ENCODE measurements around the gene EVL. TPM values are rescaled to one million over a fixed set of nuclear protein-coding genes. Genes with fewer than 3 reads are reported as not detected.
"Not testable (repeated sequence)": the region's sequence is repeated elsewhere in the genome, so short reads cannot be mapped to it uniquely, and the experiment has no call there.

EVL gene
- total RNA-seq, 1 donor, result 16.6 TPM

- TF ChIP-seq, protein P1, sequence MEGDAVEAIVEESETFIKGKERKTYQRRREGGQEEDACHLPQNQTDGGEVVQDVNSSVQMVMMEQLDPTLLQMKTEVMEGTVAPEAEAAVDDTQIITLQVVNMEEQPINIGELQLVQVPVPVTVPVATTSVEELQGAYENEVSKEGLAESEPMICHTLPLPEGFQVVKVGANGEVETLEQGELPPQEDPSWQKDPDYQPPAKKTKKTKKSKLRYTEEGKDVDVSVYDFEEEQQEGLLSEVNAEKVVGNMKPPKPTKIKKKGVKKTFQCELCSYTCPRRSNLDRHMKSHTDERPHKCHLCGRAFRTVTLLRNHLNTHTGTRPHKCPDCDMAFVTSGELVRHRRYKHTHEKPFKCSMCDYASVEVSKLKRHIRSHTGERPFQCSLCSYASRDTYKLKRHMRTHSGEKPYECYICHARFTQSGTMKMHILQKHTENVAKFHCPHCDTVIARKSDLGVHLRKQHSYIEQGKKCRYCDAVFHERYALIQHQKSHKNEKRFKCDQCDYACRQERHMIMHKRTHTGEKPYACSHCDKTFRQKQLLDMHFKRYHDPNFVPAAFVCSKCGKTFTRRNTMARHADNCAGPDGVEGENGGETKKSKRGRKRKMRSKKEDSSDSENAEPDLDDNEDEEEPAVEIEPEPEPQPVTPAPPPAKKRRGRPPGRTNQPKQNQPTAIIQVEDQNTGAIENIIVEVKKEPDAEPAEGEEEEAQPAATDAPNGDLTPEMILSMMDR (IDR thresholded peaks at IDR 0.05; ENCODE audit: extremely low read depth, low read depth, low read length), result no peak
- H3K9me3 ChIP-seq (ENCODE audit: low read depth, low read length), result peaks cover 10% of the 10 kb centered on the region
- H3K36me3 ChIP-seq (ENCODE audit: insufficient read depth, low read length), result no peaks in the 10 kb centered on the region
- H4K20me1 ChIP-seq (ENCODE audit: insufficient read depth, low read length), result no peaks in the 10 kb centered on the region
- no peaks in the 10 kb centered on the region for H3K79me2 ChIP-seq (ENCODE audit: insufficient read depth, low read length)
- peak overlapping the region; percentile 57 for H2AFZ ChIP-seq (ENCODE audit: low read length)
- H3K4me2 ChIP-seq (ENCODE audit: insufficient read depth, low read length), result peak overlapping the region; percentile 48
- H3K4me1 ChIP-seq (ENCODE audit: insufficient read depth, low read length), result no peaks in the 10 kb centered on the region
- no peak overlapping the region for H3K4me3 ChIP-seq (ENCODE audit: insufficient read depth, low read length)
- no peak overlapping the region for H3K27ac ChIP-seq (ENCODE audit: low read depth, low read length)
- H3K27me3 ChIP-seq (ENCODE audit: insufficient read depth, low read length), result peaks cover 27% of the 10 kb centered on the region
- DNase-seq (ENCODE audit: insufficient read length, low spot score, missing footprints), result no peak
These were observed 90.8 kb downstream of the EVL start for GRCh38 chr14:100155756-100156616.

GRCh38 chr14:100156776-100157175, 91.6 kb downstream of the EVL start:
- Histone ChIP-seq H3K27me3 (ENCODE audit: insufficient read depth, low read length) (peaks cover 28% of the 10 kb centered on the region), H3K79me2 (ENCODE audit: insufficient read depth, low read length) (no peaks in the 10 kb centered on the region), H3K9me3 (ENCODE audit: low read depth, low read length) (peaks cover 10% of the 10 kb centered on the region), H3K36me3 (ENCODE audit: insufficient read depth, low read length) (no peaks in the 10 kb centered on the region), H3K4me1 (ENCODE audit: insufficient read depth, low read length) (no peaks in the 10 kb centered on the region), H3K27ac (ENCODE audit: low read depth, low read length) (no peak overlapping the region), H3K4me2 (ENCODE audit: insufficient read depth, low read length) (no peak overlapping the region), H2AFZ (ENCODE audit: low read length) (no peak overlapping the region), H4K20me1 (ENCODE audit: insufficient read depth, low read length) (no peaks in the 10 kb centered on the region), H3K4me3 (ENCODE audit: insufficient read depth, low read length) (no peak overlapping the region)
- no peak for DNase-seq (ENCODE audit: insufficient read length, low spot score, missing footprints)
- TF ChIP-seq, protein P1 (IDR thresholded peaks at IDR 0.05; ENCODE audit: extremely low read depth, low read depth, low read length), result no peak

GRCh38 chr14:100157548-100158232, 92.5 kb downstream of the EVL start:
- not testable (repeated sequence) for H3K4me2 ChIP-seq (ENCODE audit: insufficient read depth, low read length); H3K4me3 ChIP-seq (ENCODE audit: insufficient read depth, low read length); DNase-seq (ENCODE audit: insufficient read length, low spot score, missing footprints); H3K36me3 ChIP-seq (ENCODE audit: insufficient read depth, low read length); H4K20me1 ChIP-seq (ENCODE audit: insufficient read depth, low read length); H2AFZ ChIP-seq (ENCODE audit: low read length); H3K4me1 ChIP-seq (ENCODE audit: insufficient read depth, low read length); H3K27ac ChIP-seq (ENCODE audit: low read depth, low read length); H3K79me2 ChIP-seq (ENCODE audit: insufficient read depth, low read length)
- Histone ChIP-seq H3K9me3 (ENCODE audit: low read depth, low read length) (peaks cover 10% of the 10 kb centered on the region), H3K27me3 (ENCODE audit: insufficient read depth, low read length) (peaks cover 28% of the 10 kb centered on the region)

- H3K4me2 ChIP-seq (ENCODE audit: insufficient read depth, low read length), result no peak overlapping the region
- no peak overlapping the region for H3K4me3 ChIP-seq (ENCODE audit: insufficient read depth, low read length)
- H3K79me2 ChIP-seq (ENCODE audit: insufficient read depth, low read length), result no peaks in the 10 kb centered on the region
- no peaks in the 10 kb centered on the region for H4K20me1 ChIP-seq (ENCODE audit: insufficient read depth, low read length)
- TF ChIP-seq, protein P1 (IDR thresholded peaks at IDR 0.05; ENCODE audit: extremely low read depth, low read depth, low read length), result no peak
- H3K9me3 ChIP-seq (ENCODE audit: low read depth, low read length), result peaks cover 10% of the 10 kb centered on the region
- H3K4me1 ChIP-seq (ENCODE audit: insufficient read depth, low read length), result no peaks in the 10 kb centered on the region
- no peak overlapping the region for H2AFZ ChIP-seq (ENCODE audit: low read length)
- no peak for DNase-seq (ENCODE audit: insufficient read length, low spot score, missing footprints)
- H3K36me3 ChIP-seq (ENCODE audit: insufficient read depth, low read length), result no peaks in the 10 kb centered on the region
- peaks cover 28% of the 10 kb centered on the region for H3K27me3 ChIP-seq (ENCODE audit: insufficient read depth, low read length)
- H3K27ac ChIP-seq (ENCODE audit: low read depth, low read length), result no peak overlapping the region
These were observed 93.4 kb downstream of the EVL start for GRCh38 chr14:100158566-100159093.

All from osteoblast (primary cell).